VCaP (cell line): ENCODE measurements around the gene RASGEF1B.

ENCODE experiments used
- H3K27ac ChIP-seq: fragments of 450-650 bp; 2 replicates; pipeline ENCODE4 v1.5.1; 2017
- TF ChIP-seq, protein P1 (sequence below): fragments of 450-650 bp; conservative IDR thresholded peaks from 2 replicates; pipeline ENCODE4 v1.5.1; 2017; ENCODE audit warnings: mild to moderate bottlenecking, moderate library complexity

The RASGEF1B gene

DNA sequence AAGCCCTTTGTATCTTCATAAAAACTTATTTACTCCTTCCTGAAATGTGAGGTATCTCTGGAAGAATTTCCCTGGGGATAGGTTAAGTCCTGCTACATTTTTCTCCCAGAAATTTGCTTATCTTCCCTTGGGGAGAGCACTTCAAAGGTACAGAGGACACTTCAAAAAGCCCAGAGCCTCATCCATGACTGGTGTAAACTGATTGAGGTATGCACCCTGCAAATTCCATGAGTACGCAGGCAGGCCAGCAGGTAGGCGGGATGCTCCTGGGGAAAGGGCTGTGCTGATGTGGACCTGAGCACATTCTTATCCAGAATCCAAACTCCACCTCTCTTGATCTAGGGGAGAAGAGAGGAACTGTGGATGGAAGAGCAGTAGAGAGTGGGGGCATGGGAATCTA, 26.3 kb upstream of the RASGEF1B start:
- no peak overlapping the region for H3K27ac ChIP-seq
- TF ChIP-seq, protein P1, sequence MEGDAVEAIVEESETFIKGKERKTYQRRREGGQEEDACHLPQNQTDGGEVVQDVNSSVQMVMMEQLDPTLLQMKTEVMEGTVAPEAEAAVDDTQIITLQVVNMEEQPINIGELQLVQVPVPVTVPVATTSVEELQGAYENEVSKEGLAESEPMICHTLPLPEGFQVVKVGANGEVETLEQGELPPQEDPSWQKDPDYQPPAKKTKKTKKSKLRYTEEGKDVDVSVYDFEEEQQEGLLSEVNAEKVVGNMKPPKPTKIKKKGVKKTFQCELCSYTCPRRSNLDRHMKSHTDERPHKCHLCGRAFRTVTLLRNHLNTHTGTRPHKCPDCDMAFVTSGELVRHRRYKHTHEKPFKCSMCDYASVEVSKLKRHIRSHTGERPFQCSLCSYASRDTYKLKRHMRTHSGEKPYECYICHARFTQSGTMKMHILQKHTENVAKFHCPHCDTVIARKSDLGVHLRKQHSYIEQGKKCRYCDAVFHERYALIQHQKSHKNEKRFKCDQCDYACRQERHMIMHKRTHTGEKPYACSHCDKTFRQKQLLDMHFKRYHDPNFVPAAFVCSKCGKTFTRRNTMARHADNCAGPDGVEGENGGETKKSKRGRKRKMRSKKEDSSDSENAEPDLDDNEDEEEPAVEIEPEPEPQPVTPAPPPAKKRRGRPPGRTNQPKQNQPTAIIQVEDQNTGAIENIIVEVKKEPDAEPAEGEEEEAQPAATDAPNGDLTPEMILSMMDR = no peak

DNA sequence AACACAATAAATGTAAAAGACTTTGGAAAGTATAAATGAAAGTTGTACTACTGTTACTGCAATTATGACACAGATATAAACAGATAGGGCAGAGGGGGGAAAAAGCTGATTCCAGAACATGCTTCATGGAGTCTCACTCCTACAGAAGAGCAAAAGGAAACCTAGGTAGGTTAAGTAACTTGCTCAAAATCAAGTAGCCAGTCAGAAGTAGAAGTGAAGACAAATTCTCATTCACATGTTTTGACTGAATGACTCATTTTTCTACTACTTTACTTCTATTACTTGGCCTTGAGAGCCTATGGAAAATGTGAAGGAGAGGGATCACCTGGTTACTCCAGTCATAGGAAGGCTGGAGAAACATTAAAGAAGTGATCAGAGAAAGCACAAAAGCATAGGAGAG, 23.6 kb upstream of the RASGEF1B start:
- TF ChIP-seq, protein P1 = no peak
- no peak overlapping the region for H3K27ac ChIP-seq

DNA sequence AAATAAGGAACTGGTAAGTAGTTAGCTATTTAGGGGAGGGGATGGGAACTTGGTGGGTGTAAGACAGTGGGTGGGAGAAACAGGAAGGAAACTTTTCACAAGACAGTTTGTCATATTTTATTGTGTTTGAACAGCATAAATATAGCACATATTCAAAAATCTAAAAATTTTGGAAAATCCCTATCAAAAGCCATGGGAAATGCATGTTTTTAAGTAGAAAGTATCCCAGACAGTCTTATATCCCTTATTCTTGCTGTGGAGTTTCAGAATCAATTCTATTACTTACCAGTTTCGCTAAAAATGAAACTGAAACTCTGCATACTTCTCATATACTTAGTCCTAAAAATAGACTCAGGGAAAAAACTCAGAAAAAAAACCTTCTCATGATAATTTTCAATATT, 22.3 kb upstream of the RASGEF1B start:
- TF ChIP-seq, protein P1 = no peak
- H3K27ac ChIP-seq = no peak overlapping the region

DNA sequence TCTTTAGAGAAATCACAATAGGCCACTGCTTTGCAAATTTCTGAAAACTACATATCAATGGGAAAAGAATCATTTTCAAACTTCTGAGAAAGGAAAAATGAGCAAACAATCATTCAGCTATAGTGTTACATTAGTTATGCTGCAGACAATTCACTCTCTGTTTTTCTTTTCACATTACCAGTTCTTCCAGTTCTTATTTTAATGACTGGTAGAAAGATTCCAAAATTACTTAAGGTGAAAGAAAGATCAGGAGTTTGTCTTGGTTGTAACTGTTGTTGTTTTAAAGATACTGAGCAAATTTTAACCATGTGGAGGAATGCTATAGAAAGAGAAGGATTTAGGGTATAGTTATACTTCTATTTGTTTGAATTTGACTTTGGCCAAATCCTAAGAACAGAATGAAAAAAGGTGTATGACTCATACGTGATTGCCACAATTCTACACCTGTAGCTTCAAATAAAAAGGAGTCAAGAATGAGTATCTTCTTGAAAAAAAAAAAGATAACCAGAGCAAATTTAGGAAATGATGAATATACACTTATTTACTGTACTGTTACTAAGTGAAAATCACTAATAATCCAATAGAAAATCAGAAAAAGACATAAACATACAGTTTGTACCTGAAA, 21.0 kb upstream of the RASGEF1B start:
- TF ChIP-seq, protein P1 = no peak
- peak overlapping the region; percentile 31 for H3K27ac ChIP-seq

DNA sequence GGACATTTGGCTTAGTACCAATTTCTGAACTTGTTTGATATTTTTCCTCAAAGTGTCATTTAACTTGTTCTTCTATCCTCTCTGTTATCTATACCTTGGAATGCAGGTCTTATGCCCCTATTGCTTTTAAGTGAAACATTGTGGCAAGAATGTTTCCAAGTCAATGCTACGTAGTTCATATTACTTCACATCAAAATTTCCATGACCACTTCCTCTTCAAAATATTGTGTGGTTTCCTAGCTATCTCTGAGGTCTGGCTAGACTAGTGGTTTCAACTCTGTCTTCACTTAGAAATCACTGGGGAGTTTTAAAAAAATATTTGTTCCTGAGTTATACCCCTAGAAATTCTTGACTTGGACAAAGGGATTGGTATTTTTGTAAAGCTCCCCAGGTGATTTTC, 20.2 kb upstream of the RASGEF1B start:
- peak overlapping the region; percentile 31; the same call in 1 of the 2 replicates for H3K27ac ChIP-seq
- TF ChIP-seq, protein P1 = no peak

DNA sequence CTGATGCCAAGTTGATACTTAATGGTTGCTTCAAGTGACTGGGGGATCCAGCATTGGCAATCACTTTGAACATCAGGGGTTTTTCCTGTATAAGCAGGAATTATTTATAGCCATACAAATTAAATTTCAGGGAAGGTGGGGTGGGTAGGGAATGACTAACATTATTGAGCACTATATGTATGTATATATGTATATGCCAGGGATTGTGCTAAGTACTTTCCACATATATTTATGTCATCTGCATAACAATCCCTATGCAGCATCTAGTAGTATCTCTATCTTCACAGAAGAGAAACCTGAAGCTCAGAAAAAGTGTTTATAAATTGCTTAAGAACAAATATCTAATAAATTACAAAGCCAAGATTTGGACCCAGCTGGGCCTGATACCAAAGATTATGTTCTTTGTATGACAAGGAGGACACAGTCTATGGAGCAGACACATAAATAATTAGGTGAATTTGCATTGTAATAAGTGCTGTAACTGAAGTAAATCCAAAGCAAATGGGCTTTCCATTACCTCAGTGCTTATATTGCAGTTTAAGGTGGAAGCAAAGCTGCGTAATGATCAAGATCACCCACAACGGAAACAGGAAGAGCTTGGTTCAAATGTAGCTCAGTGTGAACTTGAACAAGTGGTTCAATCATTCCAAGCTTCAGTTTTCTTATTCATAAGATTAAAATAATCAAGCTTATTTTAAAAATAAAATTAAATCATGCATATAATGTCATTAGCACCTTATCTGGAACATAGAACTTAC, 18.9 kb upstream of the RASGEF1B start:
- no peak overlapping the region for H3K27ac ChIP-seq
- TF ChIP-seq, protein P1 = no peak

DNA sequence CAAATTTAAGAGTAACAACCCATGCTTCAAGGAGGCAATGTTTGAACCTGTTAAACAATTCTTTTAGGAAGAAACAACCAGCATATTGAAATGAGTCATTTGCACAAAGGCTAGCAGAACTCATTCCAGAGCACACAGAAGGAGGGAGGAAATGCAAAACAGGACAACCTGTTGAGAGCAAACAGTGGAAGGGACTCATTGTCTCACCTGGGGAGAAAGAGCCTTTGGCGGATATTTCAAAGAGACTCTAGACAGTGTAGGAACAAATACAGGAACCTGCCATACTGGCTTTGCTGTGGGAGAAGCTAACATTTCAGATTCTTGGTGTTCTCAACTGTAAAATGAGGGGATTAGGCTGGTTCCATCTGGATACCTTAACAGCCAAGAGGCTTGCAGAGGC, 14.8 kb upstream of the RASGEF1B start:
- peak overlapping the region; percentile 40; the same call in 1 of the 2 replicates for H3K27ac ChIP-seq

More for the DNA sequence above, 14.8 kb upstream of the RASGEF1B start:
- TF ChIP-seq, protein P1 = no peak
